DND-41 (cell line): ENCODE results near the gene NIM1K.
"Not testable (repeated sequence)": the region's sequence is repeated elsewhere in the genome, so short reads cannot be mapped to it uniquely, and the experiment has no call there.

ENCODE experiments used
- ATAC-seq: fragments of 200-7000 bp; cut with Tn5 transposase; 3 replicates; pipeline ENCODE4 v1.9.1; 2021; ENCODE audit warnings: low read depth; ENCODE audit not compliant: insufficient read depth
- DNase-seq: peaks from one replicate; pipeline ENCODE4 v3.0.0-alpha.2; 2020
- H2AFZ ChIP-seq: 2 replicates; pipeline ENCODE4 v1.6.0; 2012; ENCODE audit warnings: low read depth, low read length
- H3K27ac ChIP-seq: 2 replicates; pipeline ENCODE4 v1.5.1; 2012; ENCODE audit warnings: low read length, inconsistent platforms
- H3K27me3 ChIP-seq: fragments of 200-600 bp; sonication (generic); 2 replicates; pipeline ENCODE4 v1.6.0; 2012; ENCODE audit warnings: low read length, mild to moderate bottlenecking, inconsistent platforms; ENCODE audit not compliant: insufficient read depth, poor library complexity
- H3K36me3 ChIP-seq: 2 replicates; pipeline ENCODE4 v1.5.1; 2012; ENCODE audit warnings: low read length, inconsistent platforms; ENCODE audit not compliant: insufficient read depth
- H3K4me1 ChIP-seq: 2 replicates; pipeline ENCODE4 v1.5.1; 2012; ENCODE audit warnings: mild to moderate bottlenecking, low read length; ENCODE audit not compliant: insufficient read depth
- H3K4me2 ChIP-seq: 2 replicates; pipeline ENCODE4 v1.6.0; 2012; ENCODE audit warnings: mild to moderate bottlenecking, moderate library complexity, low read length, inconsistent platforms; ENCODE audit not compliant: insufficient read depth
- H3K4me3 ChIP-seq, 2 experiments: fragments of 200-600 bp in 1 of 2; shearing (Covaris generic) in 1 of 2; 2 replicates each; pipeline ENCODE4 v1.5.1; 2012 to 2016; ENCODE audit warnings: inconsistent platforms in 2 of 2, low read length in 2 of 2, mild to moderate bottlenecking in 2 of 2, low read depth in 1 of 2, moderate library complexity in 1 of 2
- H3K79me2 ChIP-seq: 2 replicates; pipeline ENCODE4 v1.6.0; 2012; ENCODE audit warnings: low read length, inconsistent platforms; ENCODE audit not compliant: insufficient read depth
- H3K9ac ChIP-seq: 2 replicates; pipeline ENCODE4 v1.6.0; 2012; ENCODE audit warnings: low read depth, mild to moderate bottlenecking, inconsistent platforms, low read length, moderate library complexity
- H3K9me3 ChIP-seq: 2 replicates; pipeline ENCODE4 v1.5.1; 2012; ENCODE audit warnings: low read length, moderate library complexity, mild to moderate bottlenecking, inconsistent platforms; ENCODE audit not compliant: insufficient read depth, severe bottlenecking
- H4K20me1 ChIP-seq: 2 replicates; pipeline ENCODE4 v1.6.0; 2012; ENCODE audit warnings: low read length; ENCODE audit not compliant: insufficient read depth

NIM1K gene

GRCh38 chr5:43325624-43326023, 133.6 kb downstream of the NIM1K start:
- H3K36me3 ChIP-seq, DNase-seq, H3K9ac ChIP-seq, H2AFZ ChIP-seq, H3K27me3 ChIP-seq, H4K20me1 ChIP-seq, H3K27ac ChIP-seq, H3K79me2 ChIP-seq, H3K4me3 ChIP-seq, H3K9me3 ChIP-seq, H3K4me1 ChIP-seq, H3K4me2 ChIP-seq, ATAC-seq: not testable (repeated sequence)
